Astrocyte (in vitro differentiated cells and primary cell): Measurements from ENCODE around the gene OPALIN. TPM values are rescaled to one million over a fixed set of nuclear protein-coding genes. Genes with fewer than 3 reads are reported as not detected.

ENCODE experiments used
- DNase-seq: peaks from one replicate; pipeline ENCODE4 v3.0.0-alpha.2; 2010; ENCODE audit warnings: low read depth
- FAIRE-seq: peaks from 2 replicates; lab custom pipeline; 2011; peaks lifted over from hg19 to GRCh38; lab: Jason Lieb, UNC
- H2AFZ ChIP-seq: 2 replicates; pipeline ENCODE4 v1.6.0; 2012; ENCODE audit warnings: low read depth, low read length, inconsistent platforms
- H3K27ac ChIP-seq: 2 replicates; pipeline ENCODE4 v1.5.1; 2011; ENCODE audit warnings: low read depth, low read length, inconsistent platforms
- H3K27me3 ChIP-seq: 2 replicates; pipeline ENCODE4 v1.6.0; 2011; ENCODE audit warnings: low read length, inconsistent platforms; ENCODE audit not compliant: insufficient read depth
- H3K36me3 ChIP-seq: 2 replicates; pipeline ENCODE4 v1.5.1; 2011; ENCODE audit warnings: low read length, inconsistent platforms; ENCODE audit not compliant: insufficient read depth
- H3K4me1 ChIP-seq: 2 replicates; pipeline ENCODE4 v1.5.1; 2011; ENCODE audit warnings: low read length, inconsistent platforms; ENCODE audit not compliant: insufficient read depth
- H3K4me2 ChIP-seq: 2 replicates; pipeline ENCODE4 v1.6.0; 2012; ENCODE audit warnings: low read length, inconsistent platforms
- H3K4me3 ChIP-seq: 2 replicates; pipeline ENCODE4 v1.5.1; 2011; ENCODE audit warnings: low read depth, mild to moderate bottlenecking, low read length, inconsistent platforms; ENCODE audit not compliant: insufficient read depth
- H3K79me2 ChIP-seq: 2 replicates; pipeline ENCODE4 v1.6.0; 2012; ENCODE audit warnings: mild to moderate bottlenecking, low read length, inconsistent platforms; ENCODE audit not compliant: insufficient read depth
- H3K9ac ChIP-seq: 2 replicates; pipeline ENCODE4 v1.6.0; 2012; ENCODE audit warnings: mild to moderate bottlenecking, low read length, inconsistent platforms
- H3K9me3 ChIP-seq: 2 replicates; pipeline ENCODE4 v1.5.1; 2012; ENCODE audit warnings: low read depth, mild to moderate bottlenecking, low read length, inconsistent platforms; ENCODE audit not compliant: insufficient read depth
- H4K20me1 ChIP-seq: 2 replicates; pipeline ENCODE4 v1.6.0; 2012; ENCODE audit warnings: low read length, inconsistent platforms; ENCODE audit not compliant: insufficient read depth
- H3K27ac Mint-ChIP-seq: one replicate; pipeline ENCODE4 v1.8.0; 2021; ENCODE audit warnings: mild to moderate bottlenecking, mixed read lengths; ENCODE audit not compliant: unreplicated experiment
- H3K27me3 Mint-ChIP-seq: one replicate; pipeline ENCODE4 v1.8.0; 2021; ENCODE audit warnings: low read depth, mixed read lengths; ENCODE audit not compliant: unreplicated experiment
- H3K36me3 Mint-ChIP-seq: one replicate; pipeline ENCODE4 v1.8.0; 2021; ENCODE audit warnings: low read depth, mixed read lengths; ENCODE audit not compliant: unreplicated experiment
- H3K4me1 Mint-ChIP-seq: one replicate; pipeline ENCODE4 v1.8.0; 2021; ENCODE audit warnings: low read depth, mixed read lengths; ENCODE audit not compliant: unreplicated experiment
- H3K4me3 Mint-ChIP-seq: one replicate; pipeline ENCODE4 v1.8.0; 2021; ENCODE audit warnings: mild to moderate bottlenecking, moderate library complexity, mixed read lengths; ENCODE audit not compliant: unreplicated experiment
- H3K9me3 Mint-ChIP-seq: one replicate; pipeline ENCODE4 v1.8.0; 2021; ENCODE audit warnings: mild to moderate bottlenecking, mixed read lengths; ENCODE audit not compliant: unreplicated experiment
- CTCF ChIP-seq: IDR thresholded peaks from 2 replicates; pipeline ENCODE4 v1.5.1; 2011; ENCODE audit warnings: low read depth, mild to moderate bottlenecking, inconsistent platforms, low read length, moderate library complexity; ENCODE audit not compliant: insufficient read depth
- EZH2 ChIP-seq: IDR thresholded peaks from 2 replicates; pipeline ENCODE4 v1.6.1; 2012; ENCODE audit warnings: mild to moderate bottlenecking, low read length, inconsistent platforms; ENCODE audit not compliant: insufficient read depth
- total RNA-seq: library from RNA; stranded (reverse); gene quantifications from 2 replicates; pipeline ENCODE4 v1.2.1, GENCODE V29; 2021

OPALIN gene
- total RNA-seq, 1 donor from 2014 or later: not detected

DNA sequence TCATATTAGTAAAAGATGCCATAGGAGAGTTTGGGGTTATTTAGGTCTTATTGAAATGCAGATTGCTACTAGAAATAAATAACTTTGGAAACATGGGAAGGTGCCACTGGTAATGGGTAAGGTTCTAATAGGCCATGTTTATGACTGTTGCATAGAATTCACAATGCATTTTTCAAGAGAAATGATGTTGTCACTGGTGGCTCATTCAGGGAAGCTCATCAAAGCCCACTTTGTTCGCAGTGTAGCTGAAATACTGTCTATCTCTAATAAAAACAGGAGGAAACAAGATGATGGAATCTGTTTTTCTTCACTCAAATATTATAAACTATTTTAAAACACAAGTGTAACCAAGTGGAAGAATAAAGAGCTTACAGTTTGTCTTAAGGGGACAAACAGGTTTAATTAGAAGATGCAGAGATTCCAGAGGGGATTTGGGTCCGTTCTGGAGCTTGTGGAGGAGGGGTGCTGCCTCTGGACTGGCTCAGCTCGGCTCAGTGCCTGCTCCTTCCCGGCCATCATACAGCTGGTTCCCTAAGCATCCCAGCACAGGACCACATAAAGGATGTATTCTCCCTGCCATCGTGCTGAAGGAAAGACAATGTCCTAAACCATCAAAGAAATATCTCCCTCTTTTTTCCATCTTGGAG lies 20.4 kb downstream of the OPALIN start:
- TF ChIP-seq CTCF (no peak), EZH2 (no peak)
- no peak overlapping the region for H3K4me2 ChIP-seq
- no peaks in the 10 kb centered on the region for H3K4me1 Mint-ChIP-seq
- no peak overlapping the region for H3K4me3 Mint-ChIP-seq
- peaks cover 8% of the 10 kb centered on the region for H3K27me3 ChIP-seq
- no peaks in the 10 kb centered on the region for H3K36me3 Mint-ChIP-seq
- FAIRE-seq: no peak
- H3K27ac ChIP-seq: no peak overlapping the region
- DNase-seq: no peak
- no peak overlapping the region for H3K4me3 ChIP-seq
- H3K27ac Mint-ChIP-seq: no peak overlapping the region
- H3K36me3 ChIP-seq: no peaks in the 10 kb centered on the region
- no peak overlapping the region for H3K9ac ChIP-seq
- H3K4me1 ChIP-seq: no peaks in the 10 kb centered on the region
- peaks cover 6% of the 10 kb centered on the region for H3K27me3 Mint-ChIP-seq
- H3K9me3 Mint-ChIP-seq: no peaks in the 10 kb centered on the region
- H3K79me2 ChIP-seq: no peaks in the 10 kb centered on the region
- H2AFZ ChIP-seq: no peak overlapping the region
- no peaks in the 10 kb centered on the region for H3K9me3 ChIP-seq
- H4K20me1 ChIP-seq: no peaks in the 10 kb centered on the region

DNA sequence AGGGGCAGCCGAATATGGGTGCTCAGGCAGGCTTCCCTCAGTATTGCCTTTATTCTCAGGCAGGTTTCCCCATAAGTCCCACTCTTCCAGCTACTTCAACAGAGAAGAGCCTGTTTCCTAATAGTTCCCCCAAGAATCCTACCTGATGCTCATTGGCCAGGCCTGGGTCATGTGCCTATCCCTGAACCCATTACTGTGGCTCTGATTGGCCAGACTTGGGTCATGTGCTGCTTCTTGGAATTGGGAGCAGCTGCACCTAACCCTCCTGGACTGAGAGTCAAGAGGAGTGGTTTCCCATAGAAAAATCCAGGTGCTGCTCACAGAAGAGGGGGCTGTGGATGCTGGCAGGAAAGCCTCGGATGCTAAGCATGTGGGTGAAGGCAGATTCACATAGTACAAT lies 21.7 kb downstream of the OPALIN start:
- no peaks in the 10 kb centered on the region for H4K20me1 ChIP-seq
- no peaks in the 10 kb centered on the region for H3K4me1 ChIP-seq
- FAIRE-seq (no peak), DNase-seq (no peak)
- no peak overlapping the region for H3K4me3 ChIP-seq
- H2AFZ ChIP-seq: no peak overlapping the region
- Mint-ChIP-seq H3K9me3 (no peaks in the 10 kb centered on the region), H3K27me3 (peaks cover 8% of the 10 kb centered on the region), H3K27ac (no peak overlapping the region), H3K36me3 (no peaks in the 10 kb centered on the region), H3K4me1 (no peaks in the 10 kb centered on the region), H3K4me3 (no peak overlapping the region)
- no peaks in the 10 kb centered on the region for H3K9me3 ChIP-seq
- H3K27ac ChIP-seq: no peak overlapping the region
- TF ChIP-seq EZH2 (no peak), CTCF (no peak)
- H3K4me2 ChIP-seq: no peak overlapping the region
- H3K27me3 ChIP-seq: peaks cover 9% of the 10 kb centered on the region
- H3K36me3 ChIP-seq: no peaks in the 10 kb centered on the region
- no peak overlapping the region for H3K9ac ChIP-seq
- H3K79me2 ChIP-seq: no peaks in the 10 kb centered on the region
